Right lobe of liver (tissue), 4 donors: ENCODE results near the gene SCAMP2.

Source experiments
- CTCF ChIP-seq, 4 donors: fragments of 200-600 bp in 3 of 4; fragments of 450-650 bp in 1 of 4; IDR thresholded peaks; one replicate each; pipeline versions ENCODE4 v1.5.1 to v1.8.0; 2016 to 2022; ENCODE audit warnings: antibody characterized with exemption in 4 of 4, mild to moderate bottlenecking in 2 of 4
- POLR2A ChIP-seq: fragments of 450-650 bp; IDR thresholded peaks from one replicate; pipeline ENCODE4 v1.6.1; 2017; ENCODE audit warnings: antibody characterized with exemption, mild to moderate bottlenecking
- donor health status: DM: no; HTN: no; CAD: no.
- donor health status: DM: no; HTN: no; CAD: no.
- donor health status: DM: no; HTN: yes; CAD: no.

GRCh38 chr15:74833376-74834107, 39.6 kb downstream of the SCAMP2 start:
- TF ChIP-seq POLR2A (no peak), CTCF (IDR thresholded peaks at IDR 0.05) (no peak)
